SK-N-SH (cell line): ENCODE measurements around the gene ORMDL3. TPM values are rescaled to one million over a fixed set of nuclear protein-coding genes. Genes with fewer than 3 reads are reported as not detected.

ENCODE experiments used
- CTCF ChIA-PET: fragments of 300-600, 350-600 bp; formaldehyde crosslinking; extraction: SDS; loops from one replicate; lab custom pipeline; 2021; lab: Yijun Ruan, JAX
- POLR2A ChIA-PET: fragments of 350-600 bp; sonication (Branson Sonifier 250); formaldehyde crosslinking; extraction: SDS; loops from one replicate; lab custom pipeline; 2020; ENCODE audit warnings: antibody characterized with exemption, inconsistent platforms; lab: Yijun Ruan, JAX
- DNase-seq: peaks from one replicate; pipeline ENCODE4 v3.0.0; 2012
- H2AFZ ChIP-seq: fragments of 200-600 bp; sonication (generic); 2 replicates; pipeline ENCODE4 v1.8.1; 2016; ENCODE audit warnings: antibody characterized with exemption, mild to moderate bottlenecking, low read depth
- H3F3A ChIP-seq: fragments of 200-600 bp; sonication (generic); replicated peaks from 2 replicates; pipeline ENCODE3; 2016; ENCODE audit warnings: antibody characterized with exemption, mild to moderate bottlenecking; ENCODE audit not compliant: insufficient read depth
- H3K27ac ChIP-seq, 2 experiments: fragments of 200-500 bp in 1 of 2; fragments of 200-600 bp in 1 of 2; sonication (Bioruptor generic) in 1 of 2; sonication (generic), shearing (Covaris generic) in 1 of 2; 2 replicates each; pipeline versions ENCODE4 v1.5.1 to v1.6.1; 2014 to 2016; ENCODE audit warnings: low read depth in 2 of 2, inconsistent platforms in 1 of 2, low read length in 1 of 2, mild to moderate bottlenecking in 1 of 2, mixed read lengths in 1 of 2
- H3K27me3 ChIP-seq: fragments of 200-600 bp; sonication (generic), shearing (Covaris generic); 2 replicates; pipeline ENCODE4 v1.6.1; 2016; ENCODE audit warnings: mixed run types; ENCODE audit not compliant: insufficient read depth
- H3K36me3 ChIP-seq, 2 experiments: fragments of 200-500 bp in 1 of 2; fragments of 200-600 bp in 1 of 2; sonication (Bioruptor generic) in 1 of 2; sonication (generic) in 1 of 2; replicated peaks in 1 of 2; 2 replicates each; pipeline versions ENCODE3 to v1.5.1; 2014 to 2016; ENCODE audit warnings: low read length in 1 of 2, mild to moderate bottlenecking in 1 of 2; ENCODE audit not compliant: insufficient read depth in 2 of 2, control insufficient read depth in 1 of 2
- H3K4me1 ChIP-seq, 2 experiments: fragments of 200-500 bp in 1 of 2; fragments of 200-600 bp in 1 of 2; sonication (Bioruptor generic) in 1 of 2; sonication (generic), shearing (Covaris generic) in 1 of 2; 2 replicates each; pipeline versions ENCODE4 v1.5.1 to v1.6.1; 2014 to 2016; ENCODE audit warnings: low read depth in 1 of 2, low read length in 1 of 2, mixed run types in 1 of 2; ENCODE audit not compliant: insufficient read depth in 2 of 2, control insufficient read depth in 1 of 2
- H3K4me2 ChIP-seq: fragments of 200-600 bp; sonication (generic), shearing (Covaris generic); 2 replicates; pipeline ENCODE4 v1.6.1; 2017; ENCODE audit warnings: mixed run types
- H3K4me3 ChIP-seq, 2 experiments: fragments of 200-500 bp in 1 of 2; fragments of 200-600 bp in 1 of 2; sonication (Bioruptor generic) in 1 of 2; sonication (generic), shearing (Covaris generic) in 1 of 2; 2 replicates each; pipeline versions ENCODE4 v1.5.1 to v1.8.1; 2014 to 2016; ENCODE audit warnings: low read depth in 2 of 2, inconsistent platforms in 1 of 2, low read length in 1 of 2, mild to moderate bottlenecking in 1 of 2, mixed read lengths in 1 of 2, moderate library complexity in 1 of 2
- H3K79me2 ChIP-seq: fragments of 200-600 bp; sonication (generic); 2 replicates; pipeline ENCODE4 v1.8.1; 2017; ENCODE audit warnings: mild to moderate bottlenecking; ENCODE audit not compliant: insufficient read depth
- H3K9ac ChIP-seq: fragments of 200-600 bp; sonication (generic); 2 replicates; pipeline ENCODE4 v1.6.1; 2017; ENCODE audit warnings: mixed run types
- H3K9me2 ChIP-seq: fragments of 200-600 bp; sonication (generic); 2 replicates; pipeline ENCODE4 v1.6.1; 2017; ENCODE audit warnings: mixed run types
- H3K9me3 ChIP-seq: fragments of 200-600 bp; sonication (generic); 2 replicates; pipeline ENCODE4 v1.6.1; 2017; ENCODE audit warnings: mixed run types, mild to moderate bottlenecking, moderate library complexity
- H4K20me1 ChIP-seq: fragments of 200-600 bp; sonication (generic); 2 replicates; pipeline ENCODE4 v1.6.1; 2017; ENCODE audit warnings: mild to moderate bottlenecking, mixed run types; ENCODE audit not compliant: insufficient read depth
- EZH2phosphoT487 ChIP-seq: fragments of 200-600 bp; sonication (generic); IDR thresholded peaks from 2 replicates; pipeline ENCODE4 v1.6.1; 2017; ENCODE audit warnings: low read depth, mixed run types, mild to moderate bottlenecking, antibody characterized with exemption, moderate library complexity, borderline replicate concordance
- FOXM1 ChIP-seq: IDR thresholded peaks from 2 replicates; pipeline ENCODE4 v1.4.0; 2012; ENCODE audit warnings: low read depth, mild to moderate bottlenecking
- GABPA ChIP-seq: IDR thresholded peaks from 2 replicates; pipeline ENCODE4 v1.4.0; 2012; ENCODE audit warnings: low read depth, mild to moderate bottlenecking
- GATA2 ChIP-seq: sonication (generic); formaldehyde crosslinking; IDR thresholded peaks from 2 replicates; pipeline ENCODE4 v1.5.0; 2020; ENCODE audit warnings: mild to moderate bottlenecking, missing genetic modification reagents
- IRF3 ChIP-seq: fragments of 150-350 bp; IDR thresholded peaks from 2 replicates; pipeline ENCODE4 v1.6.1; 2016; ENCODE audit warnings: mild to moderate bottlenecking, low read depth, low read length
- JUND ChIP-seq: IDR thresholded peaks from 2 replicates; pipeline ENCODE4 v1.4.0; 2012
- MEF2A ChIP-seq: IDR thresholded peaks from 2 replicates; pipeline ENCODE4 v1.4.0; 2012; ENCODE audit warnings: low read depth, borderline replicate concordance
- MXI1 ChIP-seq: IDR thresholded peaks from 2 replicates; pipeline ENCODE4 v1.6.1; 2012; ENCODE audit warnings: mild to moderate bottlenecking, low read depth, low read length, improper control_type of control experiment
- NRF1 ChIP-seq: IDR thresholded peaks from 2 replicates; pipeline ENCODE4 v1.6.1; 2012; ENCODE audit warnings: low read depth, mild to moderate bottlenecking, low read length
- PBX3 ChIP-seq: IDR thresholded peaks from 2 replicates; pipeline ENCODE4; 2012
- POLR2AphosphoS5 ChIP-seq: IDR thresholded peaks from 2 replicates; pipeline ENCODE4 v1.6.1; 2012; ENCODE audit warnings: low read depth, low read length
- RAD21 ChIP-seq: IDR thresholded peaks from 2 replicates; pipeline ENCODE4 v1.6.1; 2012; ENCODE audit warnings: mild to moderate bottlenecking, low read length
- RCOR1 ChIP-seq: fragments of 150-350 bp; IDR thresholded peaks from 2 replicates; pipeline ENCODE4 v1.6.1; 2017; ENCODE audit warnings: antibody characterized with exemption, low read length
- REST ChIP-seq: IDR thresholded peaks from 2 replicates; pipeline ENCODE4 v1.6.1; 2012; ENCODE audit warnings: mild to moderate bottlenecking, low read depth, low read length, moderate library complexity
- RXRA ChIP-seq: IDR thresholded peaks from 2 replicates; pipeline ENCODE4 v1.4.0; 2012; ENCODE audit warnings: low read depth, mild to moderate bottlenecking, borderline replicate concordance
- SIN3A ChIP-seq: IDR thresholded peaks from 2 replicates; pipeline ENCODE4 v1.6.1; 2012; ENCODE audit warnings: low read depth, mild to moderate bottlenecking, low read length, moderate library complexity, borderline replicate concordance
- SMC3 ChIP-seq: IDR thresholded peaks from 2 replicates; pipeline ENCODE4 v1.6.1; 2012; ENCODE audit warnings: low read depth, low read length, improper control_type of control experiment
- TAF1 ChIP-seq: IDR thresholded peaks from 2 replicates; pipeline ENCODE4 v1.6.1; 2012; ENCODE audit warnings: low read depth, mild to moderate bottlenecking, low read length, moderate library complexity, borderline replicate concordance
- TCF12 ChIP-seq: IDR thresholded peaks from 2 replicates; pipeline ENCODE4 v1.4.0; 2012
- TEAD4 ChIP-seq: IDR thresholded peaks from 2 replicates; pipeline ENCODE4 v1.4.0; 2012; ENCODE audit warnings: mild to moderate bottlenecking, borderline replicate concordance; ENCODE audit not compliant: insufficient read depth
- YY1 ChIP-seq: IDR thresholded peaks from 2 replicates; pipeline ENCODE4 v1.4.0; 2012; ENCODE audit warnings: low read depth, mild to moderate bottlenecking
- WGBS: methylation state at CpG from one replicate; pipeline ENCODE4 v1.1.6; 2017; ENCODE audit warnings: low lambda C conversion rate; 5-methylcytosine and 5-hydroxymethylcytosine counted together
- polyA plus RNA-seq, 3 experiments: library from polyadenylated mRNA; depleted of rRNA; stranded (reverse); fragments of >200 nt; gene quantifications; 2 replicates each; pipeline ENCODE4 v1.2.3, GENCODE V29; 2012

Gene ORMDL3
- polyA plus RNA-seq, 1 of the 3 experiments (the other 2 are of a cell fraction) = 27.8 TPM

DNA sequence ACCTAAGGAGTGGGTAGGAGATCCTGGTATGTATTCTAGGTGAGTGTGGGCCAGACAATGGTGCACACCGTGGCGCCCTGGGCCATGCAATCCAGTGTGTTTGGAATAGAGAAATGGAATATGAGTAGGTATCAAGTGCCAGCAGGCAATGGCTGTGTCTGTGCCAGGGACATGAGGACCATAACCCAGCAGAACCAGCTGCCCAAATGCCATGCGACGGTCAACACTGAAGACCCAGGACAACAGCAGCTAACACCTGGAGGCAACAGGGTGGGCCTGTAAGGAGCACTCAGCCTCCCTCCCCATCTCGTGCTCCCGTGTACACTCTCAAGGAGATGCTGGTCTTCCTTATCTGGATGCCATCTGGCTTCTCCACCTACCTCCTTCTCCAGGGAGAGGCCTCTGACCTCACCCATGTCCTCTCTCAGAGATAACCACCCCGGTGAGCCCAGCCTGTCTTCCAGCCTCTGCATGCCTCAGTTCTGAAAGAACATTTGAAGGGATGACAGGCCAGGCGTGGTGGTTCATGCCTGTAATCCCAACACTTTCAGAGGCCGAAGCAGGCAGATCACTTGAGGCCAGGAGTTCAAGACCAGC lies 8.2 kb downstream of the ORMDL3 start (continued):
- TF ChIP-seq REST (no peak), JUND (no peak), GATA2 (CRISPR knock-in tag) (no peak), NRF1 (no peak), MXI1 (no peak), POLR2AphosphoS5 (no peak), RCOR1 (no peak), TAF1 (no peak), TCF12 (no peak)

- peaks cover 6 to 19% of the 10 kb centered on the region in 2 experiments for H3K36me3 ChIP-seq
- 86% methylated on average over 7 of the region's 7 CpGs for WGBS
- H2AFZ ChIP-seq = no peak overlapping the region
- H3K27me3 ChIP-seq = no peaks in the 10 kb centered on the region
- POLR2A ChIA-PET = no interaction called here
- no peaks in the 10 kb centered on the region for H3F3A ChIP-seq
- TF ChIP-seq RAD21 (peak; percentile 22), TEAD4 (no peak), SMC3 (0 out of 2 replicates have a peak, but pooled peaks have one; percentile 12)
- H3K4me3 ChIP-seq = no peak overlapping the region
- H3K4me1 ChIP-seq = no peaks in the 10 kb centered on the region
- CTCF ChIA-PET = interaction anchor here (0.9 to 1.5 kb wide), 3 partner anchors 10 to 75 kb away, joined by 3 to 5 read pairs (median 4); partner anchors contain the start of genes ORMDL3 and PSMD3
- no peak overlapping the region for H3K9ac ChIP-seq
- no peak overlapping the region for H3K4me2 ChIP-seq
- no peak overlapping the region for H3K27ac ChIP-seq
- no peak for DNase-seq
- no peaks in the 10 kb centered on the region for H3K79me2 ChIP-seq
- H4K20me1 ChIP-seq = no peaks in the 10 kb centered on the region
- H3K9me3 ChIP-seq = no peaks in the 10 kb centered on the region
- H3K9me2 ChIP-seq = no peaks in the 10 kb centered on the region
Measured at GRCh38 chr17:39916918-39917317, 10.5 kb downstream of the ORMDL3 start.

- CTCF ChIA-PET = interaction anchor here (0.8 to 1.0 kb wide), 2 partner anchors 43 to 63 kb away, joined by 3 read pairs; no protein-coding TSS in a partner anchor
- POLR2A ChIA-PET = no interaction called here
- H3K27ac ChIP-seq = no peak overlapping the region
- H3K9me2 ChIP-seq = no peaks in the 10 kb centered on the region
- DNase-seq = no peak
- H3K4me2 ChIP-seq = no peak overlapping the region
- no peak overlapping the region for H2AFZ ChIP-seq
- H3K36me3 ChIP-seq = peaks cover 6% of the 10 kb centered on the region in 2 experiments
- no peak overlapping the region for H3K9ac ChIP-seq
- no peaks in the 10 kb centered on the region for H3K4me1 ChIP-seq
- WGBS = 95% methylated on average over 4 of the region's 4 CpGs
- no peaks in the 10 kb centered on the region for H3K27me3 ChIP-seq
- no peaks in the 10 kb centered on the region for H3K9me3 ChIP-seq
- no peaks in the 10 kb centered on the region for H3K79me2 ChIP-seq
- TF ChIP-seq SIN3A (no peak), YY1 (no peak), EZH2phosphoT487 (no peak), FOXM1 (no peak), RXRA (no peak), MEF2A (no peak), TCF12 (no peak), TEAD4 (no peak), GABPA (no peak), PBX3 (no peak), IRF3 (no peak)
- H3F3A ChIP-seq = no peaks in the 10 kb centered on the region
- H3K4me3 ChIP-seq = no peak overlapping the region
- no peaks in the 10 kb centered on the region for H4K20me1 ChIP-seq
Measured at GRCh38 chr17:39915559-39915958, 11.8 kb downstream of the ORMDL3 start.
